ENCODE results near the gene ZNF341. TPM values are rescaled to one million over a fixed set of nuclear protein-coding genes. Genes with fewer than 3 reads are reported as not detected.

The ZNF341 gene
- total and polyA plus RNA-seq, 2 experiments from 2014 or later = 4.3 to 6.1 TPM

GRCh38 chr20:33836277-33836676 lies 104.5 kb downstream of the ZNF341 start (continued):
- TF ChIP-seq, protein P1, sequence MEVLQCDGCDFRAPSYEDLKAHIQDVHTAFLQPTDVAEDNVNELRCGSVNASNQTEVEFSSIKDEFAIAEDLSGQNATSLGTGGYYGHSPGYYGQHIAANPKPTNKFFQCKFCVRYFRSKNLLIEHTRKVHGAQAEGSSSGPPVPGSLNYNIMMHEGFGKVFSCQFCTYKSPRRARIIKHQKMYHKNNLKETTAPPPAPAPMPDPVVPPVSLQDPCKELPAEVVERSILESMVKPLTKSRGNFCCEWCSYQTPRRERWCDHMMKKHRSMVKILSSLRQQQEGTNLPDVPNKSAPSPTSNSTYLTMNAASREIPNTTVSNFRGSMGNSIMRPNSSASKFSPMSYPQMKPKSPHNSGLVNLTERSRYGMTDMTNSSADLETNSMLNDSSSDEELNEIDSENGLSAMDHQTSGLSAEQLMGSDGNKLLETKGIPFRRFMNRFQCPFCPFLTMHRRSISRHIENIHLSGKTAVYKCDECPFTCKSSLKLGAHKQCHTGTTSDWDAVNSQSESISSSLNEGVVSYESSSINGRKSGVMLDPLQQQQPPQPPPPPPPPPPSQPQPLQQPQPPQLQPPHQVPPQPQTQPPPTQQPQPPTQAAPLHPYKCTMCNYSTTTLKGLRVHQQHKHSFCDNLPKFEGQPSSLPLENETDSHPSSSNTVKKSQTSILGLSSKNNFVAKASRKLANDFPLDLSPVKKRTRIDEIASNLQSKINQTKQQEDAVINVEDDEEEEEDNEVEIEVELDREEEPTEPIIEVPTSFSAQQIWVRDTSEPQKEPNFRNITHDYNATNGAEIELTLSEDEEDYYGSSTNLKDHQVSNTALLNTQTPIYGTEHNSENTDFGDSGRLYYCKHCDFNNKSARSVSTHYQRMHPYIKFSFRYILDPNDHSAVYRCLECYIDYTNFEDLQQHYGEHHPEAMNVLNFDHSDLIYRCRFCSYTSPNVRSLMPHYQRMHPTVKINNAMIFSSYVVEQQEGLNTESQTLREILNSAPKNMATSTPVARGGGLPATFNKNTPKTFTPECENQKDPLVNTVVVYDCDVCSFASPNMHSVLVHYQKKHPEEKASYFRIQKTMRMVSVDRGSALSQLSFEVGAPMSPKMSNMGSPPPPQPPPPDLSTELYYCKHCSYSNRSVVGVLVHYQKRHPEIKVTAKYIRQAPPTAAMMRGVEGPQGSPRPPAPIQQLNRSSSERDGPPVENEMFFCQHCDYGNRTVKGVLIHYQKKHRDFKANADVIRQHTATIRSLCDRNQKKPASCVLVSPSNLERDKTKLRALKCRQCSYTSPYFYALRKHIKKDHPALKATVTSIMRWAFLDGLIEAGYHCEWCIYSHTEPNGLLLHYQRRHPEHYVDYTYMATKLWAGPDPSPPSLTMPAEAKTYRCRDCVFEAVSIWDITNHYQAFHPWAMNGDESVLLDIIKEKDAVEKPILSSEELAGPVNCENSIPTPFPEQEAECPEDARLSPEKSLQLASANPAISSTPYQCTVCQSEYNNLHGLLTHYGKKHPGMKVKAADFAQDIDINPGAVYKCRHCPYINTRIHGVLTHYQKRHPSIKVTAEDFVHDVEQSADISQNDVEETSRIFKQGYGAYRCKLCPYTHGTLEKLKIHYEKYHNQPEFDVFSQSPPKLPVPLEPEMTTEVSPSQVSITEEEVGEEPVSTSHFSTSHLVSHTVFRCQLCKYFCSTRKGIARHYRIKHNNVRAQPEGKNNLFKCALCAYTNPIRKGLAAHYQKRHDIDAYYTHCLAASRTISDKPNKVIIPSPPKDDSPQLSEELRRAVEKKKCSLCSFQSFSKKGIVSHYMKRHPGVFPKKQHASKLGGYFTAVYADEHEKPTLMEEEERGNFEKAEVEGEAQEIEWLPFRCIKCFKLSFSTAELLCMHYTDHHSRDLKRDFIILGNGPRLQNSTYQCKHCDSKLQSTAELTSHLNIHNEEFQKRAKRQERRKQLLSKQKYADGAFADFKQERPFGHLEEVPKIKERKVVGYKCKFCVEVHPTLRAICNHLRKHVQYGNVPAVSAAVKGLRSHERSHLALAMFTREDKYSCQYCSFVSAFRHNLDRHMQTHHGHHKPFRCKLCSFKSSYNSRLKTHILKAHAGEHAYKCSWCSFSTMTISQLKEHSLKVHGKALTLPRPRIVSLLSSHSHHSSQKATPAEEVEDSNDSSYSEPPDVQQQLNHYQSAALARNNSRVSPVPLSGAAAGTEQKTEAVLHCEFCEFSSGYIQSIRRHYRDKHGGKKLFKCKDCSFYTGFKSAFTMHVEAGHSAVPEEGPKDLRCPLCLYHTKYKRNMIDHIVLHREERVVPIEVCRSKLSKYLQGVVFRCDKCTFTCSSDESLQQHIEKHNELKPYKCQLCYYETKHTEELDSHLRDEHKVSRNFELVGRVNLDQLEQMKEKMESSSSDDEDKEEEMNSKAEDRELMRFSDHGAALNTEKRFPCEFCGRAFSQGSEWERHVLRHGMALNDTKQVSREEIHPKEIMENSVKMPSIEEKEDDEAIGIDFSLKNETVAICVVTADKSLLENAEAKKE (CRISPR knock-in tag; IDR thresholded peaks at IDR 0.05) = no peak
- TF ChIP-seq STAT1 (IDR thresholded peaks at IDR 0.05; ENCODE audit: unreplicated experiment) = no peak
- no peak for TF ChIP-seq ETS1 (IDR thresholded peaks at IDR 0.05)
- no peak for TF ChIP-seq JUNB (IDR thresholded peaks at IDR 0.05; ENCODE audit: unreplicated experiment)
- no peak for TF ChIP-seq ZNF331 (CRISPR knock-in tag; IDR thresholded peaks at IDR 0.05; ENCODE audit: low read depth)
- no peak for TF ChIP-seq EZH2 (IDR thresholded peaks at IDR 0.05; ENCODE audit: low read depth, unreplicated experiment)
- TF ChIP-seq NANOG (IDR thresholded peaks at IDR 0.05; ENCODE audit: borderline replicate concordance) = no peak
- TF ChIP-seq ZNF114 (CRISPR knock-in tag; IDR thresholded peaks at IDR 0.05) = no peak
- TF ChIP-seq POLR2AphosphoS5 (IDR thresholded peaks at IDR 0.05; ENCODE audit: low read depth) = no peak

All from GM23338 (cell line).